Pancreas (tissue), 10 donors: ENCODE results near the gene PRKCSH. TPM values are rescaled to one million over a fixed set of nuclear protein-coding genes. Genes with fewer than 3 reads are reported as not detected.

Source experiments
- ATAC-seq, 4 donors: fragments of 200-7000 bp; cut with Tn5 transposase; one replicate each; pipeline versions ENCODE4 v1.8.0 to v1.9.1; 2020; ENCODE audit warnings: mild to moderate bottlenecking in 4 of 4, moderate library complexity in 4 of 4
- DNase-seq, 6 donors: peaks; one replicate each; pipeline ENCODE4 v3.0.0-alpha.2; 2020
- FAIRE-seq: peaks from 2 replicates; lab custom pipeline; 2012; peaks lifted over from hg19 to GRCh38; lab: Jason Lieb, UNC
- H3K27ac ChIP-seq, 4 donors: fragments of 200-600 bp; sonication (generic); 1 replicate in 3 of 4; 2 replicates in 1 of 4; pipeline versions ENCODE4 v1.5.0 to v1.8.0; 2020
- H3K27me3 ChIP-seq, 4 donors: fragments of 200-600 bp; one replicate each; pipeline ENCODE4 v1.8.0; 2021
- H3K36me3 ChIP-seq, 3 donors: fragments of 200-600 bp; sonication (generic) in 1 of 3; one replicate each; pipeline versions ENCODE4 v1.5.0 to v1.8.0; 2020 to 2021
- H3K4me1 ChIP-seq, 3 donors: fragments of 200-600 bp; one replicate each; pipeline ENCODE4 v1.8.0; 2021
- H3K4me3 ChIP-seq, 4 donors: fragments of 200-600 bp; sonication (generic) in 2 of 4; one replicate each; pipeline versions ENCODE4 v1.5.0 to v1.8.0; 2020 to 2021
- H3K9me3 ChIP-seq, 4 donors: fragments of 200-600 bp; one replicate each; pipeline ENCODE4 v1.8.0; 2021
- CTCF ChIP-seq, 4 donors: fragments of 200-600 bp; sonication (generic) in 3 of 4; IDR thresholded peaks; one replicate each; pipeline versions ENCODE4 v1.5.0 to v1.8.0; 2021; ENCODE audit warnings: antibody characterized with exemption in 4 of 4
- WGBS, 2 donors: extraction: QIAGEN DNeasy Blood & Tissue Kit; methylation state at CpG; one replicate each; pipeline ENCODE4 v1.1.7; 2013; 5-methylcytosine and 5-hydroxymethylcytosine counted together
- intact Hi-C, 3 donors: fragments of 100-400 bp; cut with DNase I; formaldehyde crosslinking; loops; one replicate each; pipeline versions ENCODE4 v1.11.1 to v1.14.2; 2022
- polyA plus RNA-seq, 2 donors: library from polyadenylated mRNA; stranded (reverse); fragments of 200-250 nt; gene quantifications; one replicate each; pipeline ENCODE4 v1.2.3, GENCODE V29; 2013
- total RNA-seq, 6 donors: library from RNA; stranded (reverse); fragmentation: NEBNext Ultra II Directional in 4 of 6; extraction: Animal tissue kit (Norgen Biotek cat#: 25700) in 4 of 6; gene quantifications; one replicate each; pipeline versions ENCODE4 v1.2.1 to v1.2.4, GENCODE V29; 2021 to 2023
- donor health status: healthy with polysubstance abuse.
- donor health status: DM: no; HTN: no; CAD: no; lungs with moderate emphysema.
- donor health status: DM: no; HTN: no; CAD: no.
- donor health status: control.
- donor health status: control.
- donor health status: Bipolar disorder and iron deficiency.
- donor health status: DM: yes; HTN: yes; CAD: no.
- donor health status: DM: no; HTN: no; CAD: no.
- donor health status: DM: no; HTN: no; CAD: no.
- donor health status: DM: yes; HTN: yes; CAD: no.

Gene PRKCSH
- total RNA-seq (100 to 1,000 TPM; 132 to 217 (median 175) TPM), polyA plus RNA-seq (100 to 1,000 TPM; 114 to 140 TPM)

- Histone ChIP-seq H3K27ac (peak within 1 kb of the TSS; percentile 28 to 70 (median 50)), H3K4me1 (peaks cover 0 to 13% (median 9%) of the 10 kb centered on the region in 3 donors), H3K4me3 (peak within 1 kb of the TSS; percentile 43 to 55 (median 51)), H3K9me3 (no peaks in the 10 kb centered on the region), H3K27me3 (no peaks in the 10 kb centered on the region), H3K36me3 (peaks cover 6 to 8% (median 8%) of the 10 kb centered on the region in 3 donors)
- DNase-seq: peak; percentile 93 to 100 (median 99)
- 0% methylated on average over 53 of the region's 53 CpGs for WGBS, 2 donors
- intact Hi-C loops: no loop called here
- peak; percentile 99 for FAIRE-seq
- ATAC-seq: peak; percentile 94 to 98 (median 96)
- TF ChIP-seq CTCF (IDR thresholded peaks at IDR 0.05): peak; percentile 91 to 96 (median 93)
Observed at GRCh38 chr19:11435057-11435832, at the start of gene PRKCSH, which contains the start of gene ODAD3. PRKCSH (plus strand) TSS chr19:11435635; CDS start chr19:11436118, 483 bp downstream. ODAD3 (minus strand) TSS chr19:11435121; CDS start chr19:11435016, 105 bp downstream.

- Histone ChIP-seq H3K4me1 (no peaks in the 10 kb centered on the region), H3K27ac (no peak overlapping the region), H3K27me3 (no peaks in the 10 kb centered on the region), H3K36me3 (no peaks in the 10 kb centered on the region), H3K9me3 (no peaks in the 10 kb centered on the region), H3K4me3 (no peak overlapping the region)
- FAIRE-seq (no peak), DNase-seq (no peak), ATAC-seq (no peak)
- no peak for TF ChIP-seq CTCF (IDR thresholded peaks at IDR 0.05)
- WGBS, 2 donors: 74 to 77% methylated on average over 19 of the region's 19 CpGs
- intact Hi-C loops: no loop called here
Observed at GRCh38 chr19:11387162-11388034, 48.0 kb upstream of the PRKCSH start.

- no peak overlapping the region for H3K27ac ChIP-seq
- DNase-seq (no peak), FAIRE-seq (no peak), ATAC-seq (no peak)
- 94 to 95% methylated on average over 2 of the region's 2 CpGs for WGBS, 2 donors
- no peak overlapping the region for H3K4me3 ChIP-seq
- TF ChIP-seq CTCF (IDR thresholded peaks at IDR 0.05): no peak
- no peaks in the 10 kb centered on the region for H3K9me3 ChIP-seq
- intact Hi-C loops: no loop called here
- H3K36me3 ChIP-seq: no peaks in the 10 kb centered on the region
- H3K27me3 ChIP-seq: no peaks in the 10 kb centered on the region
- H3K4me1 ChIP-seq: no peaks in the 10 kb centered on the region
Observed at GRCh38 chr19:11390359-11390758, 45.1 kb upstream of the PRKCSH start.

- no peak overlapping the region for H3K27ac ChIP-seq
- no peaks in the 10 kb centered on the region for H3K36me3 ChIP-seq
- FAIRE-seq (no peak), DNase-seq (no peak), ATAC-seq (no peak)
- H3K4me1 ChIP-seq: no peaks in the 10 kb centered on the region
- intact Hi-C loops: no loop called here
- no peak for TF ChIP-seq CTCF (IDR thresholded peaks at IDR 0.05)
- 76 to 81% methylated on average over 4 of the region's 4 CpGs for WGBS, 2 donors
- H3K9me3 ChIP-seq: no peaks in the 10 kb centered on the region
- no peak overlapping the region for H3K4me3 ChIP-seq
- H3K27me3 ChIP-seq: no peaks in the 10 kb centered on the region
Observed at GRCh38 chr19:11390933-11391680, 44.3 kb upstream of the PRKCSH start.
